Measurements from ENCODE around the gene ORMDL3.

The ORMDL3 gene

DNA sequence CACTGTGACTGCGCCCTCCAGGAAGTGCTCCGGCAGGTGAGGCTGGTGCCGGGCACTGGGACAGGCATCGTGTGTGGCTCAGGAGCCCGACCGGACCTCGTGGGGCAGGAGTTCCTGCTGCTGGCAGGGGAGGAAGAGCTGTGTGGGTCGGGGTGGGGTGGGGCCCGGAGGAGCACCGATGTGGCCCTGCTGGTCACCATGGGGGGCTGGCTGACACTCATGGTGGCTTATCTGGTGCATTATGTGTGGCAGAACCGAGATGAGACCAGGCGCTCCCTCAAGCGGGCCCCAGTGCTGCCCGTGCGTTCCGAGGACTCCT, 17.0 kb upstream of the ORMDL3 start (continued):
- TF ChIP-seq, protein P1, sequence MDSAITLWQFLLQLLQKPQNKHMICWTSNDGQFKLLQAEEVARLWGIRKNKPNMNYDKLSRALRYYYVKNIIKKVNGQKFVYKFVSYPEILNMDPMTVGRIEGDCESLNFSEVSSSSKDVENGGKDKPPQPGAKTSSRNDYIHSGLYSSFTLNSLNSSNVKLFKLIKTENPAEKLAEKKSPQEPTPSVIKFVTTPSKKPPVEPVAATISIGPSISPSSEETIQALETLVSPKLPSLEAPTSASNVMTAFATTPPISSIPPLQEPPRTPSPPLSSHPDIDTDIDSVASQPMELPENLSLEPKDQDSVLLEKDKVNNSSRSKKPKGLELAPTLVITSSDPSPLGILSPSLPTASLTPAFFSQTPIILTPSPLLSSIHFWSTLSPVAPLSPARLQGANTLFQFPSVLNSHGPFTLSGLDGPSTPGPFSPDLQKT (IDR thresholded peaks at IDR 0.05; ENCODE audit: borderline replicate concordance, low read depth, low read length): no peak
- no peak for TF ChIP-seq KLF7 (tag by site-specific recombination; IDR thresholded peaks at IDR 0.05; ENCODE audit: borderline replicate concordance)

- no peak overlapping the region for H3K27ac ChIP-seq (ENCODE audit: extremely low read depth, low read depth, low read length)
- TF ChIP-seq ZNF37A (tag by site-specific recombination; IDR thresholded peaks at IDR 0.05) (no peak), ZNF16 (tag by site-specific recombination; IDR thresholded peaks at IDR 0.05; ENCODE audit: low read depth) (no peak), SP3 (tag by site-specific recombination; IDR thresholded peaks at IDR 0.05) (no peak), ZNF768 (tag by site-specific recombination; IDR thresholded peaks at IDR 0.05) (no peak), GLI2 (tag by site-specific recombination; IDR thresholded peaks at IDR 0.05; ENCODE audit: borderline replicate concordance, low read depth) (no peak), ZIC2 (tag by site-specific recombination; IDR thresholded peaks at IDR 0.05) (peak; percentile 19; the same call in 1 of the 2 replicates), ZNF157 (tag by site-specific recombination; IDR thresholded peaks at IDR 0.05) (no peak), ZFP41 (tag by site-specific recombination; IDR thresholded peaks at IDR 0.05; ENCODE audit: borderline replicate concordance) (no peak), MYNN (tag by site-specific recombination; IDR thresholded peaks at IDR 0.05; ENCODE audit: borderline replicate concordance) (no peak), ZNF362 (tag by site-specific recombination; IDR thresholded peaks at IDR 0.05) (no peak), ZFP37 (tag by site-specific recombination; IDR thresholded peaks at IDR 0.05) (no peak), KLF1 (tag by site-specific recombination; IDR thresholded peaks at IDR 0.05) (no peak), ZNF138 (tag by site-specific recombination; IDR thresholded peaks at IDR 0.05; ENCODE audit: borderline replicate concordance) (no peak), YY2 (tag by site-specific recombination; IDR thresholded peaks at IDR 0.05) (no peak), PBX3 (CRISPR knock-in tag; IDR thresholded peaks at IDR 0.05) (no peak), SP2 (tag by site-specific recombination; IDR thresholded peaks at IDR 0.05) (no peak)
- TF ChIP-seq, protein P2, sequence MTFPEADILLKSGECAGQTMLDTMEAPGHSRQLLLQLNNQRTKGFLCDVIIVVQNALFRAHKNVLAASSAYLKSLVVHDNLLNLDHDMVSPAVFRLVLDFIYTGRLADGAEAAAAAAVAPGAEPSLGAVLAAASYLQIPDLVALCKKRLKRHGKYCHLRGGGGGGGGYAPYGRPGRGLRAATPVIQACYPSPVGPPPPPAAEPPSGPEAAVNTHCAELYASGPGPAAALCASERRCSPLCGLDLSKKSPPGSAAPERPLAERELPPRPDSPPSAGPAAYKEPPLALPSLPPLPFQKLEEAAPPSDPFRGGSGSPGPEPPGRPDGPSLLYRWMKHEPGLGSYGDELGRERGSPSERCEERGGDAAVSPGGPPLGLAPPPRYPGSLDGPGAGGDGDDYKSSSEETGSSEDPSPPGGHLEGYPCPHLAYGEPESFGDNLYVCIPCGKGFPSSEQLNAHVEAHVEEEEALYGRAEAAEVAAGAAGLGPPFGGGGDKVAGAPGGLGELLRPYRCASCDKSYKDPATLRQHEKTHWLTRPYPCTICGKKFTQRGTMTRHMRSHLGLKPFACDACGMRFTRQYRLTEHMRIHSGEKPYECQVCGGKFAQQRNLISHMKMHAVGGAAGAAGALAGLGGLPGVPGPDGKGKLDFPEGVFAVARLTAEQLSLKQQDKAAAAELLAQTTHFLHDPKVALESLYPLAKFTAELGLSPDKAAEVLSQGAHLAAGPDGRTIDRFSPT (tag by site-specific recombination; IDR thresholded peaks at IDR 0.05): peak; percentile 76
- CTCF ChIA-PET: interaction anchor here (0.5 kb wide), 1 partner anchor 8 kb away, joined by 3 read pairs; no protein-coding TSS in a partner anchor
- H3K4me3 ChIP-seq (ENCODE audit: low read depth, low read length): no peak overlapping the region
- POLR2A ChIA-PET: no interaction called here
- no peaks in the 10 kb centered on the region for H3K9me3 ChIP-seq (ENCODE audit: control insufficient read depth, insufficient read depth, low read depth, low read length)
- H3K4me1 ChIP-seq (ENCODE audit: control insufficient read depth, insufficient read depth, low read length): peaks cover 5% of the 10 kb centered on the region; the same call in 1 of the 2 replicates
- H3K36me3 ChIP-seq (ENCODE audit: control insufficient read depth in 2 of 2, insufficient read depth in 1 of 2, low read length in 2 of 2): no peaks in the 10 kb centered on the region
Measured at GRCh38 chr17:39943702-39944392, 16.4 kb upstream of the ORMDL3 start.
